Measurements from ENCODE around the gene DDX50. TPM values are rescaled to one million over a fixed set of nuclear protein-coding genes. Genes with fewer than 3 reads are reported as not detected.

DDX50 gene
- total RNA-seq, 3 donors from 2014 or later (not counting 1 experiment from before 2014, with no cell fraction given): 28.3 to 33.1 (median 31.9) TPM

- no peak overlapping the region for H3K27ac Mint-ChIP-seq
- no peak overlapping the region for H3K27ac ChIP-seq (ENCODE audit: low read length)
- intact Hi-C loops (cut with micrococcal nuclease): no loop called here
- H3K36me3 Mint-ChIP-seq: no peaks in the 10 kb centered on the region
- no peak overlapping the region for H3K4me3 ChIP-seq (ENCODE audit: low read length)
- WGBS (ENCODE audit: insufficient coverage): 85% methylated on average over 1 of the region's 2 CpGs
- no peaks in the 10 kb centered on the region for H3K27me3 ChIP-seq (ENCODE audit: control insufficient read depth, insufficient read depth, low read length)
- no peaks in the 10 kb centered on the region for H3K4me1 Mint-ChIP-seq
- ATAC-seq: no peak
- H3K4me3 Mint-ChIP-seq: no peak overlapping the region
- no peaks in the 10 kb centered on the region for H3K9me3 Mint-ChIP-seq
- TF ChIP-seq, protein P1, sequence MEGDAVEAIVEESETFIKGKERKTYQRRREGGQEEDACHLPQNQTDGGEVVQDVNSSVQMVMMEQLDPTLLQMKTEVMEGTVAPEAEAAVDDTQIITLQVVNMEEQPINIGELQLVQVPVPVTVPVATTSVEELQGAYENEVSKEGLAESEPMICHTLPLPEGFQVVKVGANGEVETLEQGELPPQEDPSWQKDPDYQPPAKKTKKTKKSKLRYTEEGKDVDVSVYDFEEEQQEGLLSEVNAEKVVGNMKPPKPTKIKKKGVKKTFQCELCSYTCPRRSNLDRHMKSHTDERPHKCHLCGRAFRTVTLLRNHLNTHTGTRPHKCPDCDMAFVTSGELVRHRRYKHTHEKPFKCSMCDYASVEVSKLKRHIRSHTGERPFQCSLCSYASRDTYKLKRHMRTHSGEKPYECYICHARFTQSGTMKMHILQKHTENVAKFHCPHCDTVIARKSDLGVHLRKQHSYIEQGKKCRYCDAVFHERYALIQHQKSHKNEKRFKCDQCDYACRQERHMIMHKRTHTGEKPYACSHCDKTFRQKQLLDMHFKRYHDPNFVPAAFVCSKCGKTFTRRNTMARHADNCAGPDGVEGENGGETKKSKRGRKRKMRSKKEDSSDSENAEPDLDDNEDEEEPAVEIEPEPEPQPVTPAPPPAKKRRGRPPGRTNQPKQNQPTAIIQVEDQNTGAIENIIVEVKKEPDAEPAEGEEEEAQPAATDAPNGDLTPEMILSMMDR (IDR thresholded peaks at IDR 0.05): no peak
- no peaks in the 10 kb centered on the region for H3K9me3 ChIP-seq (ENCODE audit: control insufficient read depth, insufficient read depth, low read length)
- no peak for DNase-seq
- peaks cover 0 to 5% of the 10 kb centered on the region in 2 donors for H3K27me3 Mint-ChIP-seq (ENCODE audit: low read depth in 2 of 2)
- no peaks in the 10 kb centered on the region for H3K36me3 ChIP-seq (ENCODE audit: control insufficient read depth, insufficient read depth, low read length)
- H3K4me1 ChIP-seq (ENCODE audit: control insufficient read depth, insufficient read depth, low read length): no peaks in the 10 kb centered on the region
Measured at GRCh38 chr10:68870061-68870460, 31.1 kb upstream of the DDX50 start.

GRCh38 chr10:68870545-68871104 lies 30.5 kb upstream of the DDX50 start:
- no peak for ATAC-seq
- no peak overlapping the region for H3K27ac Mint-ChIP-seq
- 55% methylated on average over 3 of the region's 3 CpGs for WGBS (ENCODE audit: insufficient coverage)
- Histone ChIP-seq H3K27me3 (ENCODE audit: control insufficient read depth, insufficient read depth, low read length) (no peaks in the 10 kb centered on the region), H3K4me1 (ENCODE audit: control insufficient read depth, insufficient read depth, low read length) (no peaks in the 10 kb centered on the region), H3K4me3 (ENCODE audit: low read length) (no peak overlapping the region), H3K27ac (ENCODE audit: low read length) (no peak overlapping the region), H3K9me3 (ENCODE audit: control insufficient read depth, insufficient read depth, low read length) (no peaks in the 10 kb centered on the region), H3K36me3 (ENCODE audit: control insufficient read depth, insufficient read depth, low read length) (no peaks in the 10 kb centered on the region)
- no peak overlapping the region for H3K4me3 Mint-ChIP-seq
- peaks cover 0 to 5% of the 10 kb centered on the region in 2 donors for H3K27me3 Mint-ChIP-seq (ENCODE audit: low read depth in 2 of 2)
- H3K4me1 Mint-ChIP-seq: no peaks in the 10 kb centered on the region
- no peaks in the 10 kb centered on the region for H3K9me3 Mint-ChIP-seq
- TF ChIP-seq, protein P1 (IDR thresholded peaks at IDR 0.05): no peak
- no peaks in the 10 kb centered on the region for H3K36me3 Mint-ChIP-seq
- intact Hi-C loops (cut with micrococcal nuclease): no loop called here
- DNase-seq: peak in 1 of 2 donors; percentile 13

DNA sequence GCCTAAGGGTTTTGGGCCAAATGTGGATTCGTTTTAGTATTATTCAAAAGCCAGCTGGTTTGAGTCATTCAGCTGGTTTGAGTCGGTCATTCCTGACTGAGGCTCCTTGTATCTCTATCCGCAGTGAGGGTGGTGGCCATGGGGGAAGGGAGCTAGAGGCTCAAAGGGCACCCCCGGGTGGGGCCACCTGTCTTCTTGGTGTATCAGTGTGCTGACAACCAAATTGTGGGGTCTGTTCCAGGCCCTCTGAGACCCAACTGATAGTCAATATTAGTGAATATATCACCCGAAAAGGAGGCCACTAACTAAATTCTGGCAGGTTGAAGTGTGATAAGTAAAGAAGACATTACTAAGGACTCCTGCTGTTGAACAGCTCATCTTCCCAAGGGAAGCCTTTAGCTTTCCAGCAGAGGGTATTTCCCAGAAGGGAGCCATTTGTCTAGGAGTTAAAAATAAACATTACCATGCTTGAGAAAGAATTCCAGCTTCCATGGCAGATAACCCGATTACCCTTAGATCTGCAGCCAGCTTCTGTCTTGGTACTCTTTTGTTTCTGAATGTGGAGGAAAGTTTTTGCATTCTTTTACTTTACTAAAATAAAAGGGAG lies 29.9 kb upstream of the DDX50 start:
- ATAC-seq (no peak), DNase-seq (no peak)
- H3K27me3 ChIP-seq (ENCODE audit: control insufficient read depth, insufficient read depth, low read length): no peaks in the 10 kb centered on the region
- no peaks in the 10 kb centered on the region for H3K9me3 Mint-ChIP-seq
- 83% methylated on average over 6 of the region's 6 CpGs for WGBS (ENCODE audit: insufficient coverage)
- H3K4me3 ChIP-seq (ENCODE audit: low read length): no peak overlapping the region
- intact Hi-C loops (cut with micrococcal nuclease): no loop called here
- H3K4me3 Mint-ChIP-seq: no peak overlapping the region
- TF ChIP-seq, protein P1 (IDR thresholded peaks at IDR 0.05): no peak
- no peaks in the 10 kb centered on the region for H3K36me3 Mint-ChIP-seq
- no peak overlapping the region for H3K27ac ChIP-seq (ENCODE audit: low read length)
- no peaks in the 10 kb centered on the region for H3K36me3 ChIP-seq (ENCODE audit: control insufficient read depth, insufficient read depth, low read length)
- H3K27ac Mint-ChIP-seq: no peak overlapping the region
- H3K27me3 Mint-ChIP-seq (ENCODE audit: low read depth in 2 of 2): peaks cover 0 to 5% of the 10 kb centered on the region in 2 donors
- no peaks in the 10 kb centered on the region for H3K4me1 Mint-ChIP-seq
- no peaks in the 10 kb centered on the region for H3K9me3 ChIP-seq (ENCODE audit: control insufficient read depth, insufficient read depth, low read length)
- no peaks in the 10 kb centered on the region for H3K4me1 ChIP-seq (ENCODE audit: control insufficient read depth, insufficient read depth, low read length)

Data from natural killer cell (primary cell).